NCI-H82 (cell line): Measurements from ENCODE around the gene MEDAG.

Experiments used
- DNase-seq: peaks from one replicate; lab custom pipeline; 2025; lab: John Stamatoyannopoulos, UW

The MEDAG gene

GRCh38 chr13:30957258-30957943 is 51.3 kb downstream of the MEDAG start:
- no peak for DNase-seq

GRCh38 chr13:30959678-30960077 is 53.6 kb downstream of the MEDAG start:
- no peak for DNase-seq

GRCh38 chr13:30963791-30964190 is 57.7 kb downstream of the MEDAG start:
- DNase-seq: no peak

GRCh38 chr13:30965380-30965779 is 59.3 kb downstream of the MEDAG start:
- no peak for DNase-seq

- DNase-seq: no peak
These were observed 60.0 kb downstream of the MEDAG start for GRCh38 chr13:30966101-30966500.

GRCh38 chr13:30968846-30969245 is 62.8 kb downstream of the MEDAG start:
- no peak for DNase-seq

- DNase-seq: no peak
These were observed 65.5 kb downstream of the MEDAG start for GRCh38 chr13:30971575-30971974.

- no peak for DNase-seq
These were observed 66.9 kb downstream of the MEDAG start for GRCh38 chr13:30972888-30973377.

- no peak for DNase-seq
These were observed 68.3 kb downstream of the MEDAG start for GRCh38 chr13:30974350-30974749.
